PC-9 (cell line): ENCODE measurements around the gene SLC6A9.

Experiments
- CTCF ChIP-seq: fragments of 200-600 bp; sonication (generic); conservative IDR thresholded peaks from 2 replicates; pipeline ENCODE4 v1.6.1; 2017; ENCODE audit warnings: mixed run types, antibody characterized with exemption, mild to moderate bottlenecking, moderate library complexity
- EZH2 ChIP-seq: fragments of 200-600 bp; sonication (generic); IDR thresholded peaks from 2 replicates; pipeline ENCODE4 v1.8.0; 2017; ENCODE audit warnings: antibody characterized with exemption, low read depth

DNA sequence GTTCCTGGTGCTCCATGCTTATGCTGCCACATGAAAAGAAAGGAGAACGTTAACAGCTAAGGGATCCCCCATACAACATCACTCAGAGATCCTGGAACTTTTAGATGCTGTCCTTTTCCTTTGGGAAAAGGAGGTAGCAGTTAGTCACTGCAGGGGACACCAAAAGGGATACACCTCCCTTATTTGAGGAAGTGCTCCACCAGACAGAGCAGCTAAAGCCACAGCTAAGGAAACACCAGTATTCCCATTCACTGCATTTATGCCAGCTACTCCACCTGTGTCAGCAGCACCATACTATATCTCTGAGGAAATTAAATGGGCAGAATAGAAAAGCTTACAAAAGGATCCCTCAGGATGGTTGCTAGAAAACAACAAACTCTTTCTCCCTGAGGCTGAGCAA is 26.0 kb upstream of the SLC6A9 start:
- TF ChIP-seq CTCF (no peak), EZH2 (no peak)
